K562 (cell line): ENCODE data around the gene POFUT2. TPM values are rescaled to one million over a fixed set of nuclear protein-coding genes. Genes with fewer than 3 reads are reported as not detected.

Experiments
- ATAC-seq: fragments of 200-7000 bp; cut with Tn5 transposase; 3 replicates; pipeline ENCODE4 v1.9.1; 2020; ENCODE audit warnings: moderate library complexity
- BruUV-seq: library from RNA; stranded (reverse); fragments of 400-500 nt; replicated peaks from 2 replicates; lab custom pipeline; 2021; lab: Mats Ljungman, UMichigan
- CTCF ChIA-PET: fragments of 300-600 bp; formaldehyde crosslinking; extraction: SDS; loops from one replicate; lab custom pipeline; 2021; ENCODE audit warnings: low intra/inter-chr PET ratio; lab: Yijun Ruan, JAX
- POLR2A ChIA-PET: fragments of 300-600, 350-650 bp; sonication (Branson Sonifier 250); formaldehyde crosslinking; extraction: SDS; loops from one replicate; lab custom pipeline; 2021; ENCODE audit warnings: antibody characterized with exemption, inconsistent platforms; lab: Yijun Ruan, JAX
- DNase-seq, 4 experiments: peaks; one replicate each; pipeline versions ENCODE4 v3.0.0 to v3.0.0-alpha.2; 2011 to 2018; ENCODE audit warnings: low spot score in 3 of 4, mixed read lengths in 3 of 4; ENCODE audit errors: extremely low read depth in 1 of 4
- FAIRE-seq: peaks from 2 replicates; lab custom pipeline; 2011; peaks lifted over from hg19 to GRCh38; lab: Jason Lieb, UNC
- H2AFZ ChIP-seq: 2 replicates; pipeline ENCODE4 v1.6.0; 2011; ENCODE audit warnings: low read depth, low read length, control low read depth, inconsistent platforms
- H3K27ac ChIP-seq: fragments of 200-600 bp; 3 replicates; pipeline ENCODE4 v1.8.0; 2011; ENCODE audit warnings: low read depth, mild to moderate bottlenecking, control low read depth, inconsistent platforms, low read length, moderate library complexity, mixed read lengths; ENCODE audit errors: extremely low read depth
- H3K27me3 ChIP-seq, 2 experiments: fragments of 300-600 bp in 1 of 2; 2 replicates in 1 of 2; 3 replicates in 1 of 2; pipeline versions ENCODE4 v1.6.0 to v1.8.0; 2011; ENCODE audit warnings: inconsistent platforms in 2 of 2, low read length in 2 of 2, mild to moderate bottlenecking in 1 of 2, mixed read lengths in 1 of 2, moderate library complexity in 1 of 2; ENCODE audit not compliant: control insufficient read depth in 2 of 2, insufficient read depth in 2 of 2
- H3K36me3 ChIP-seq: fragments of 300-600 bp; 3 replicates; pipeline ENCODE4 v1.8.0; 2011; ENCODE audit warnings: mild to moderate bottlenecking, low read length, inconsistent platforms; ENCODE audit not compliant: control insufficient read depth, insufficient read depth
- H3K4me1 ChIP-seq, 2 experiments: fragments of 200-600 bp in 1 of 2; replicated peaks in 1 of 2; 2 replicates in 1 of 2; 3 replicates in 1 of 2; pipeline versions ENCODE4 v1.5.1 to v1.8.0; 2011; ENCODE audit warnings: inconsistent platforms in 2 of 2, low read length in 2 of 2, mild to moderate bottlenecking in 1 of 2, mixed read lengths in 1 of 2, moderate library complexity in 1 of 2; ENCODE audit not compliant: control insufficient read depth in 2 of 2, insufficient read depth in 2 of 2
- H3K4me2 ChIP-seq: 2 replicates; pipeline ENCODE4 v1.6.1; 2011; ENCODE audit warnings: low read length, control low read depth, inconsistent platforms, mixed read lengths; ENCODE audit not compliant: insufficient read depth
- H3K4me3 ChIP-seq: fragments of 200-600 bp; sonication (generic), shearing (Covaris generic); 2 replicates; pipeline ENCODE4 v1.5.1; 2016; ENCODE audit warnings: control low read depth, inconsistent platforms
- H3K79me2 ChIP-seq: fragments of 200-600 bp; 3 replicates; pipeline ENCODE4 v1.8.0; 2011; ENCODE audit warnings: low read length, inconsistent platforms; ENCODE audit not compliant: control insufficient read depth, insufficient read depth
- H3K9ac ChIP-seq, 2 experiments: 2 replicates each; pipeline versions ENCODE4 v1.6.0 to v1.6.1; 2011; ENCODE audit warnings: low read depth in 2 of 2, low read length in 2 of 2, control low read depth in 1 of 2, inconsistent platforms in 1 of 2, mild to moderate bottlenecking in 1 of 2, mixed read lengths in 1 of 2; ENCODE audit not compliant: insufficient read depth in 1 of 2
- H3K9me1 ChIP-seq: one replicate; pipeline ENCODE4 v1.6.0; 2011; ENCODE audit warnings: inconsistent platforms, mild to moderate bottlenecking, low read length, moderate library complexity; ENCODE audit not compliant: control insufficient read depth, insufficient read depth
- H3K9me3 ChIP-seq: replicated peaks from 2 replicates; pipeline ENCODE4 v1.5.1; 2011; ENCODE audit warnings: low read depth, low read length, inconsistent platforms; ENCODE audit not compliant: control insufficient read depth, insufficient read depth
- H4K20me1 ChIP-seq: replicated peaks from 2 replicates; pipeline ENCODE4 v1.6.1; 2011; ENCODE audit warnings: low read length, inconsistent platforms, mixed read lengths; ENCODE audit not compliant: control insufficient read depth, insufficient read depth
- CSDE1 ChIP-seq, 2 experiments: fragments of 450-650 bp; IDR thresholded peaks; 2 replicates each; pipeline ENCODE4 v1.6.1; 2016; ENCODE audit warnings: mild to moderate bottlenecking in 1 of 2
- E2F3 ChIP-seq: fragments of 250-450 bp; sonication (Bioruptor Pico); IDR thresholded peaks from 2 replicates; pipeline ENCODE4 v1.4.0; 2020; ENCODE audit warnings: mild to moderate bottlenecking
- EP400 ChIP-seq: fragments of 450-650 bp; IDR thresholded peaks from 2 replicates; pipeline ENCODE4 v1.6.1; 2017; ENCODE audit warnings: antibody characterized with exemption, mild to moderate bottlenecking, moderate library complexity
- ETV1 ChIP-seq: fragments of 450-650 bp; conservative IDR thresholded peaks from 2 replicates; pipeline ENCODE4 v1.6.1; 2016; ENCODE audit warnings: missing genetic modification characterization, control low read depth, low read depth, missing compliant biosample characterization
- HDGF ChIP-seq: fragments of 450-650 bp; IDR thresholded peaks from 2 replicates; pipeline ENCODE4 v1.6.1; 2016
- HMG20A ChIP-seq: fragments of 450-650 bp; formaldehyde crosslinking; conservative IDR thresholded peaks from 2 replicates; pipeline ENCODE4 v1.4.0; 2020; ENCODE audit warnings: mild to moderate bottlenecking, mixed read lengths
- POLR2G ChIP-seq: fragments of 200-400 bp; formaldehyde crosslinking; IDR thresholded peaks from 2 replicates; pipeline ENCODE4 v1.6.1; 2017; ENCODE audit warnings: low read depth, mild to moderate bottlenecking, antibody characterized with exemption, low read length, moderate library complexity
- PYGO2 ChIP-seq: fragments of 450-650 bp; IDR thresholded peaks from 2 replicates; pipeline ENCODE4 v1.6.1; 2016; ENCODE audit warnings: mild to moderate bottlenecking, missing genetic modification characterization, moderate library complexity, missing compliant biosample characterization
- RNF2 ChIP-seq: sonication (generic); IDR thresholded peaks from 2 replicates; pipeline ENCODE4 v1.6.1; 2016
- WGBS: fragments of 100-300 bp; shearing (Covaris generic); methylation state at CpG from one replicate; pipeline ENCODE4 v1.1.6; 2016; ENCODE audit warnings: low coverage, mixed read lengths; ENCODE audit not compliant: insufficient coverage; ENCODE audit errors: missing lambda C conversion rate; 5-methylcytosine and 5-hydroxymethylcytosine counted together
- in situ Hi-C: fragments of 300-500 bp; cut with MboI; formaldehyde crosslinking; loops from 4 replicates; pipeline ENCODE4 v1.15.0; 2018; ENCODE audit warnings: inconsistent platforms, mixed read lengths
- intact Hi-C: fragments of 100-400 bp; cut with micrococcal nuclease; formaldehyde crosslinking; loops from 2 replicates; pipeline ENCODE4 v1.14.2; 2022
- polyA plus RNA-seq, 8 experiments: library from polyadenylated mRNA; depleted of rRNA in 4 of 8; stranded (reverse) in 5 of 8; unstranded in 3 of 8; fragments of >200 nt; fragmentation: Nextera tagmentation in 2 of 8; fragmentation: Illumina TruSeq in 1 of 8; extraction: Ambion mirVana in 2 of 8; extraction: Trizol in 1 of 8; gene quantifications; 2 replicates each; pipeline versions ENCODE4 v1.2.1 to v1.2.3, GENCODE V29; 2011 to 2014; ENCODE audit warnings: inconsistent platforms in 1 of 8, missing spikeins in 1 of 8
- total RNA-seq, 7 experiments: library from RNA; depleted of rRNA in 6 of 7; stranded (reverse); fragments of >200 nt in 6 of 7; fragmentation: Illumina TruSeq in 2 of 7; extraction: Trizol in 2 of 7; gene quantifications; 2 replicates each; pipeline versions ENCODE4 v1.2.1 to v1.2.3, GENCODE V29; 2011 to 2021; ENCODE audit warnings: low replicate concordance in 1 of 7
- TF ChIP-seq, protein P1 (sequence below): fragments of 250-450 bp; sonication (Bioruptor Pico); IDR thresholded peaks from 2 replicates; pipeline ENCODE4 v1.5.0; 2020; ENCODE audit warnings: mild to moderate bottlenecking
- TF ChIP-seq, protein P2 (sequence below): fragments of 250-450 bp; sonication (Bioruptor Pico); IDR thresholded peaks from 2 replicates; pipeline ENCODE4 v1.4.0; 2020

POFUT2 gene
- total and polyA plus RNA-seq, 9 of the 15 experiments (the other 6 are each of a cell fraction or from before 2014, with no cell fraction given): 1.1 to 24.2 (median 11.0) TPM

GRCh38 chr21:45284456-45284741, 3.3 kb downstream of the POFUT2 start:
- Histone ChIP-seq H3K4me1 (peaks cover 4 to 23% of the 10 kb centered on the region in 2 experiments; a peak in 3 of 5 replicates), H3K9me3 (no peaks in the 10 kb centered on the region), H4K20me1 (no peaks in the 10 kb centered on the region), H3K4me2 (no peak overlapping the region), H3K27ac (no peak overlapping the region), H3K9me1 (peaks cover 8% of the 10 kb centered on the region), H3K4me3 (no peak overlapping the region), H3K9ac (peak overlapping the region in 1 of 2 experiments; percentile 65; a peak in 1 of 4 replicates), H3K27me3 (no peaks in the 10 kb centered on the region), H2AFZ (no peak overlapping the region), H3K36me3 (peaks cover 59% of the 10 kb centered on the region; the same call in 2 of the 3 replicates), H3K79me2 (peaks cover 13% of the 10 kb centered on the region; the same call in 2 of the 3 replicates)
- in situ Hi-C loops (no loop called here), intact Hi-C loops (no loop called here)
- BruUV-seq: no TSS peak
- 65% methylated on average over 4 of the region's 4 CpGs for WGBS
- ChIA-PET CTCF (no interaction called here), POLR2A (no interaction called here)
- ATAC-seq: no peak
- TF ChIP-seq CSDE1 (IDR thresholded peaks at IDR 0.05): no peak
- TF ChIP-seq, protein P1, sequence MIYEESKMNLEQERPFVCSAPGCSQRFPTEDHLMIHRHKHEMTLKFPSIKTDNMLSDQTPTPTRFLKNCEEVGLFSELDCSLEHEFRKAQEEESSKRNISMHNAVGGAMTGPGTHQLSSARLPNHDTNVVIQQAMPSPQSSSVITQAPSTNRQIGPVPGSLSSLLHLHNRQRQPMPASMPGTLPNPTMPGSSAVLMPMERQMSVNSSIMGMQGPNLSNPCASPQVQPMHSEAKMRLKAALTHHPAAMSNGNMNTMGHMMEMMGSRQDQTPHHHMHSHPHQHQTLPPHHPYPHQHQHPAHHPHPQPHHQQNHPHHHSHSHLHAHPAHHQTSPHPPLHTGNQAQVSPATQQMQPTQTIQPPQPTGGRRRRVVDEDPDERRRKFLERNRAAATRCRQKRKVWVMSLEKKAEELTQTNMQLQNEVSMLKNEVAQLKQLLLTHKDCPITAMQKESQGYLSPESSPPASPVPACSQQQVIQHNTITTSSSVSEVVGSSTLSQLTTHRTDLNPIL: no peak
- TF ChIP-seq RNF2: no peak
- TF ChIP-seq E2F3 (CRISPR knock-in tag): no peak
- no peak for TF ChIP-seq HMG20A (CRISPR knock-in tag)
- no peak for TF ChIP-seq ETV1 (tag)
- TF ChIP-seq EP400: no peak
- TF ChIP-seq PYGO2 (tag): no peak
- no peak for TF ChIP-seq HDGF
- TF ChIP-seq, protein P2, sequence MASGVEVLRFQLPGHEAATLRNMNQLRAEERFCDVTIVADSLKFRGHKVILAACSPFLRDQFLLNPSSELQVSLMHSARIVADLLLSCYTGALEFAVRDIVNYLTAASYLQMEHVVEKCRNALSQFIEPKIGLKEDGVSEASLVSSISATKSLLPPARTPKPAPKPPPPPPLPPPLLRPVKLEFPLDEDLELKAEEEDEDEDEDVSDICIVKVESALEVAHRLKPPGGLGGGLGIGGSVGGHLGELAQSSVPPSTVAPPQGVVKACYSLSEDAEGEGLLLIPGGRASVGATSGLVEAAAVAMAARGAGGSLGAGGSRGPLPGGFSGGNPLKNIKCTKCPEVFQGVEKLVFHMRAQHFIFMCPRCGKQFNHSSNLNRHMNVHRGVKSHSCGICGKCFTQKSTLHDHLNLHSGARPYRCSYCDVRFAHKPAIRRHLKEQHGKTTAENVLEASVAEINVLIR: no peak
- no peak for TF ChIP-seq POLR2G
- no peak for DNase-seq
- FAIRE-seq: no peak
